Neuronal stem cell (in vitro differentiated cells): ENCODE data around the gene KLHL1.

Experiments
- DNase-seq: peaks from one replicate; pipeline ENCODE4 v3.0.0-alpha.2; 2013; ENCODE audit warnings: low spot score
- H2AFZ ChIP-seq: one replicate; pipeline ENCODE4 v1.6.1; 2013; ENCODE audit warnings: mild to moderate bottlenecking, low read length, inconsistent platforms
- H2AK5ac ChIP-seq: 2 replicates; pipeline ENCODE4 v1.6.1; 2013; ENCODE audit warnings: low read depth, mild to moderate bottlenecking, inconsistent platforms, low read length, moderate library complexity, mixed read lengths
- H2BK120ac ChIP-seq: 2 replicates; pipeline ENCODE4 v1.6.1; 2013; ENCODE audit warnings: low read depth, mild to moderate bottlenecking, inconsistent platforms, low read length, moderate library complexity, mixed read lengths
- H2BK12ac ChIP-seq: one replicate; pipeline ENCODE4 v1.6.1; 2013; ENCODE audit warnings: low read length, inconsistent platforms
- H2BK15ac ChIP-seq: 2 replicates; pipeline ENCODE4 v1.6.1; 2013; ENCODE audit warnings: mild to moderate bottlenecking, low read length, inconsistent platforms, mixed read lengths
- H2BK5ac ChIP-seq: one replicate; pipeline ENCODE4 v1.6.1; 2013; ENCODE audit warnings: inconsistent platforms, mild to moderate bottlenecking, low read length, moderate library complexity
- H3K14ac ChIP-seq: one replicate; pipeline ENCODE4 v1.6.1; 2013; ENCODE audit warnings: low read length, inconsistent platforms
- H3K18ac ChIP-seq: 2 replicates; pipeline ENCODE4 v1.6.1; 2013; ENCODE audit warnings: low read length, inconsistent platforms
- H3K23ac ChIP-seq: 2 replicates; pipeline ENCODE4 v1.6.1; 2013; ENCODE audit warnings: low read depth, mild to moderate bottlenecking, mixed read lengths, low read length, inconsistent platforms; ENCODE audit not compliant: poor library complexity
- H3K27ac ChIP-seq: replicated peaks from 3 replicates; pipeline ENCODE4 v1.5.1; 2013; ENCODE audit warnings: low read length, inconsistent platforms
- H3K27me3 ChIP-seq, 3 experiments: 2 replicates each; pipeline ENCODE4 v1.6.1; 2013; ENCODE audit warnings: low read length in 3 of 3, mild to moderate bottlenecking in 2 of 3, inconsistent platforms in 1 of 3, low read depth in 1 of 3, mixed read lengths in 1 of 3, moderate library complexity in 1 of 3; ENCODE audit not compliant: control insufficient read depth in 3 of 3, insufficient read depth in 3 of 3
- H3K36me3 ChIP-seq, 2 donors: replicated peaks in 1 of 2; 2 replicates each; pipeline ENCODE4 v1.6.1; 2013; ENCODE audit warnings: low read length in 2 of 2; ENCODE audit not compliant: control insufficient read depth in 2 of 2, insufficient read depth in 2 of 2
- H3K4ac ChIP-seq: 2 replicates; pipeline ENCODE4 v1.6.1; 2013; ENCODE audit warnings: inconsistent platforms, mild to moderate bottlenecking, low read length, moderate library complexity
- H3K4me1 ChIP-seq, 2 donors: 1 replicate in 1 of 2; 2 replicates in 1 of 2; pipeline ENCODE4 v1.6.1; 2013; ENCODE audit warnings: low read length in 2 of 2, low read depth in 1 of 2; ENCODE audit not compliant: control insufficient read depth in 2 of 2, insufficient read depth in 1 of 2
- H3K4me2 ChIP-seq: one replicate; pipeline ENCODE4 v1.6.1; 2013; ENCODE audit warnings: mild to moderate bottlenecking, low read length, inconsistent platforms; ENCODE audit not compliant: insufficient read depth, poor library complexity, severe bottlenecking
- H3K4me3 ChIP-seq, 2 donors: 2 replicates each; pipeline ENCODE4 v1.5.1; 2013; ENCODE audit warnings: low read length in 2 of 2, mild to moderate bottlenecking in 2 of 2, inconsistent platforms in 1 of 2, moderate library complexity in 1 of 2
- H3K79me1 ChIP-seq: one replicate; pipeline ENCODE4 v1.6.1; 2013; ENCODE audit warnings: low read depth, mild to moderate bottlenecking, inconsistent platforms, low read length, moderate library complexity
- H3K9ac ChIP-seq: one replicate; pipeline ENCODE4 v1.6.1; 2013; ENCODE audit warnings: mild to moderate bottlenecking, low read depth, low read length, inconsistent platforms; ENCODE audit not compliant: poor library complexity
- H3K9me3 ChIP-seq, 2 donors: replicated peaks in 1 of 2; 2 replicates each; pipeline versions ENCODE3 to v1.6.1; 2013; ENCODE audit warnings: low read length in 2 of 2, mild to moderate bottlenecking in 2 of 2, inconsistent platforms in 1 of 2, low read depth in 1 of 2, mixed read lengths in 1 of 2, moderate library complexity in 1 of 2; ENCODE audit not compliant: control insufficient read depth in 2 of 2, insufficient read depth in 1 of 2
- H4K8ac ChIP-seq: one replicate; pipeline ENCODE4 v1.6.1; 2013; ENCODE audit warnings: low read depth, mild to moderate bottlenecking, inconsistent platforms, low read length, moderate library complexity
- H4K91ac ChIP-seq: one replicate; pipeline ENCODE4 v1.6.1; 2013; ENCODE audit warnings: low read length, low read depth, mild to moderate bottlenecking, inconsistent platforms; ENCODE audit not compliant: poor library complexity
- WGBS, 2 donors: extraction: QIAGEN DNeasy Blood & Tissue Kit; methylation state at CpG; one replicate each; pipeline ENCODE4 v1.1.7; 2013; ENCODE audit warnings: missing lambda C conversion rate in 2 of 2, mixed read lengths in 1 of 2; ENCODE audit not compliant: insufficient read length in 2 of 2, insufficient replicate concordance in 1 of 2; ENCODE audit errors: extremely low coverage in 2 of 2; 5-methylcytosine and 5-hydroxymethylcytosine counted together

Gene KLHL1

DNA sequence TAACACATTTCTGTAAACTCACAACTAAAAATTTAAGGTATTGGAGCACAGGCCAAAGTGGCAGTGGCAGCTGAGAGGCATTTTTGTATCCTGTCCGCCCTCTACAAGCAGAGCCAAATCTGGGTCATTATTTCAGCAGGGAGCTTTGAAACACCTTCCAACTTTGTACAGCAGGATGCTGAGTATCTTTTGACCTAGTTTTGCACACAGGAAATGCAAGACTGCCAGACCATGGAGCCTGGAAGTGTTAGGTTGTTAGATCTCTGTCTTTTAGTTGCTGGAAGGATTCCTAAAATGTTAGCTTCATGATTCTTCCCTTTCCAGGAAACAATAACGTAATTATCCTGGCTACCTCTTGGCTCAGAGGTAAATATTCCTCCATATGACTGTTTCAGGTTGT lies 149.2 kb downstream of the KLHL1 start:
- no peak overlapping the region for H4K91ac ChIP-seq
- no CpG with 5 or more reads among the region's 2 CpGs for WGBS, 2 donors
- H3K36me3 ChIP-seq = no peaks in the 10 kb centered on the region
- H4K8ac ChIP-seq = no peak overlapping the region
- H3K27ac ChIP-seq = no peak overlapping the region
- H2BK12ac ChIP-seq = no peak overlapping the region
- H3K9me3 ChIP-seq = no peaks in the 10 kb centered on the region
- no peak overlapping the region for H3K18ac ChIP-seq
- H2BK120ac ChIP-seq = no peak overlapping the region
- no peak for DNase-seq
- H3K23ac ChIP-seq = no peak overlapping the region
- no peak overlapping the region for H2BK15ac ChIP-seq
- no peaks in the 10 kb centered on the region for H3K4me1 ChIP-seq
- H3K14ac ChIP-seq = no peak overlapping the region
- no peak overlapping the region for H3K4ac ChIP-seq
- H3K4me3 ChIP-seq = no peak overlapping the region
- H3K4me2 ChIP-seq = no peak overlapping the region
- no peaks in the 10 kb centered on the region for H3K79me1 ChIP-seq
- no peaks in the 10 kb centered on the region for H3K27me3 ChIP-seq
- peak overlapping the region; percentile 81 for H2AFZ ChIP-seq
- no peak overlapping the region for H2BK5ac ChIP-seq
- no peak overlapping the region for H2AK5ac ChIP-seq
- H3K9ac ChIP-seq = no peak overlapping the region

DNA sequence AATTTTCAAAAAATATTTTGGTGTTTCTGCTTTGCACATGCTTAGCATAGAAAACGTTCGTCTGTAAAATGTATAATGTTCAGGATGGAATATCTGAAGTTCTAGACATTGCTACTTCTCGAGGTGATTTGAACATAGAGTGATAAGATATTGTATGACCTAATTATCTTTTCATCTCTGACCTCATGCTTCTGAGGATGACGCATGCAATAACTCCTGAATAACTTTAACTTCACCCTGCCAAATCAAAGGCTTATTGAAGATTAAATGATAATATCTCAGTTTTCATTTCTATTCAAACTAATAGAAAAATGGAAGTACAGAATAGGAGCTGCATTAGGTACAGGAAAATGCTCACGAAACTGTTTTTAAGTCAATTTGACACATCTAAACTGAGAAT lies 151.4 kb downstream of the KLHL1 start:
- no peak for DNase-seq
- Histone ChIP-seq H3K9me3 (no peaks in the 10 kb centered on the region), H3K79me1 (no peaks in the 10 kb centered on the region), H3K4me1 (no peaks in the 10 kb centered on the region), H3K14ac (no peak overlapping the region), H2AFZ (no peak overlapping the region), H4K8ac (no peak overlapping the region), H3K23ac (no peak overlapping the region), H3K4ac (no peak overlapping the region), H2BK15ac (no peak overlapping the region), H3K9ac (no peak overlapping the region), H3K18ac (no peak overlapping the region), H2AK5ac (no peak overlapping the region), H3K4me2 (no peak overlapping the region), H3K4me3 (no peak overlapping the region), H4K91ac (no peak overlapping the region), H3K36me3 (no peaks in the 10 kb centered on the region), H3K27me3 (no peaks in the 10 kb centered on the region), H2BK5ac (no peak overlapping the region), H2BK120ac (no peak overlapping the region), H2BK12ac (no peak overlapping the region), H3K27ac (no peak overlapping the region)
- no CpG with 5 or more reads among the region's 5 CpGs for WGBS, 2 donors

DNA sequence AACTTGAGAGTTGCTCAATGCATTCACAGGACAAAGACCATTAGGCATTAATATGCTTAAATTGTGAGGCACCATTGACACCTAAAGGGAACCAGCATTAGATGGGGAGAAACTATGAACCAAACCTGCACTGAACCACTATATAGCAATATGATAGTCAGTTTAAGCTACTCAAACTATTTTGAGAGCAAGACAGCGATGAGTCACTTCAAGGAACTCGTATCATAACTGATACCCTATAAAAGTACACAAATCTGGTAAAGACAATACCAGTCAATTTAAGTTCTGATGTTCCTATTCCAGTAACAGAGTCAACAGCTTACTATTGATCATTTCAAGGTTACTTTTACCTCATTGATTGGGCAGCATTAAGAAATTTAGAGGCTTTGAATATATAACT lies 151.9 kb downstream of the KLHL1 start:
- H3K4me3 ChIP-seq = no peak overlapping the region
- no peaks in the 10 kb centered on the region for H3K9me3 ChIP-seq
- no peaks in the 10 kb centered on the region for H3K27me3 ChIP-seq
- H3K23ac ChIP-seq = no peak overlapping the region
- no peak overlapping the region for H2AK5ac ChIP-seq
- H3K18ac ChIP-seq = no peak overlapping the region
- H4K8ac ChIP-seq = no peak overlapping the region
- H3K79me1 ChIP-seq = no peaks in the 10 kb centered on the region
- H3K4ac ChIP-seq = no peak overlapping the region
- no peak for DNase-seq
- H2BK15ac ChIP-seq = no peak overlapping the region
- H4K91ac ChIP-seq = no peak overlapping the region
- no peak overlapping the region for H2BK120ac ChIP-seq
- H2BK5ac ChIP-seq = no peak overlapping the region
- no peak overlapping the region for H3K14ac ChIP-seq
- no peak overlapping the region for H3K4me2 ChIP-seq
- no peak overlapping the region for H3K27ac ChIP-seq
- no peaks in the 10 kb centered on the region for H3K4me1 ChIP-seq
- no peak overlapping the region for H2AFZ ChIP-seq
- no peak overlapping the region for H2BK12ac ChIP-seq
- no peak overlapping the region for H3K9ac ChIP-seq
- H3K36me3 ChIP-seq = no peaks in the 10 kb centered on the region
- WGBS, 2 donors = no CpG with 5 or more reads among the region's 2 CpGs

DNA sequence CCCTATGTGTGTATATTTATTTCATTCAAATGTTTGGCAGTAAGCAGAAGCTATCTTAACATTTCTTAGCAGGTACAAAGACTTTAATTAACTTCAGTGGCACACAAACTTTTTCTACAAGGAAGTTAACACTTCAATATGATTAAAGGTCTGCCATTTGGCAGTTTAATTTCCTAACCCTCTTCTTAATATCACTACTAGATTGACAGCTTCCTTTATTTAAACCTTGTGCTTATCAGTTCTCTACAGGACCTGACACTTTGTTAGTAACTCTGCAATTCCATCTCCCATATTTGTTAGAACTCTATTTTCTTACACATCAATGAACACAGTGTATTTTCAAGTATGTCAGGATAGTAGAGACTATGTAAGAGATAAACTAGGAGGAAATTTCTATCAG lies 153.0 kb downstream of the KLHL1 start:
- no peaks in the 10 kb centered on the region for H3K27me3 ChIP-seq
- no peak overlapping the region for H3K18ac ChIP-seq
- H2BK5ac ChIP-seq = no peak overlapping the region
- no peaks in the 10 kb centered on the region for H3K9me3 ChIP-seq
- H3K27ac ChIP-seq = no peak overlapping the region
- no peak overlapping the region for H3K4me2 ChIP-seq
- no peak overlapping the region for H4K91ac ChIP-seq
- H4K8ac ChIP-seq = no peak overlapping the region
- H3K4me3 ChIP-seq = no peak overlapping the region
- H2BK12ac ChIP-seq = no peak overlapping the region
- H2AFZ ChIP-seq = no peak overlapping the region
- no peak overlapping the region for H3K4ac ChIP-seq
- H3K4me1 ChIP-seq = no peaks in the 10 kb centered on the region
- H3K79me1 ChIP-seq = no peaks in the 10 kb centered on the region
- no peak overlapping the region for H3K23ac ChIP-seq
- H2BK15ac ChIP-seq = no peak overlapping the region
- H2BK120ac ChIP-seq = no peak overlapping the region
- DNase-seq = no peak
- no peak overlapping the region for H3K9ac ChIP-seq
- H2AK5ac ChIP-seq = no peak overlapping the region
- H3K36me3 ChIP-seq = no peaks in the 10 kb centered on the region
- H3K14ac ChIP-seq = no peak overlapping the region
